Activated CD8-positive, alpha-beta memory T cell treated with anti-CD3 and anti-CD28 coated beads for 48 hours (primary cell): Measurements from ENCODE around the gene USP34.
"Not testable (repeated sequence)": the region's sequence is repeated elsewhere in the genome, so short reads cannot be mapped to it uniquely, and the experiment has no call there.

ENCODE experiments used
- DNase-seq, 3 experiments: peaks; one replicate each; pipeline ENCODE4 v3.0.0-alpha.2; 2020; ENCODE audit warnings: low read depth in 2 of 3, low spot score in 2 of 3

Gene USP34

DNA sequence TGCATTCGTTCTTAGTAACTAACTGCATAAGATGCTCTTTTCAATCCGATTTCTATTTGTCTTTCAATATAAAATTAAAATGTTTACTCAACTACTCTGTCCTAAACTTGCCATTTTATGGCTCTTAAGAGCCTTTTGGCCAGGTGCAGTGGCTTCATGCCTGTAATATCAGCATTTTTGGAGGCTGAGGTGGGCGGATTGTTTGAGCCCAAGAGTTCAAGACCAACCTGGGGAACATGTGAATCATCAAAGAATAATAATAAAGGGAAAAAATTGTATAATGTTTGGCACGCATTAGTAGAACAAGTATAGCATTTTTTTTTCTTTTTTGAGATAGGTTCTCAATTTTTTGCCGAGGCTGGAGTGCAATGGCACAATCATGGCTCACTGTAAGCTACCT lies 216.4 kb downstream of the USP34 start:
- DNase-seq = no peak

DNA sequence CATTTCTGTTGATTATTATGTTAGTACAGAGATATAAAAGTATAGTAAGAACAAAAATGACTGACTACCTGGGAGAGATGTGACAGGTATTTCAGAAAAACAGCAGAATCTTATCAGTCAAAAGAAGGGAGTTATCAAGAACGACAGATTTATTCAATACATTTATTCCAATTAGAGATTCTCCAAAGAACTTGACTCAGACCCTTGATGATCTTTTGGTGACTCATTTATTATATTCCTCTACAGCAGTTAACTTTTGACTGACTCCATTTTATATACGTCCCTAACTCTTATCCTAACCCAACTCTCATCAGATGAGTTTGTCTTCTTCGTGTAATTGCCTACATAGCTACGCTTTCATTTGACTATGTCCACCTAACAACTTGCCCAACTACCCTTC lies 217.8 kb downstream of the USP34 start:
- no peak for DNase-seq

DNA sequence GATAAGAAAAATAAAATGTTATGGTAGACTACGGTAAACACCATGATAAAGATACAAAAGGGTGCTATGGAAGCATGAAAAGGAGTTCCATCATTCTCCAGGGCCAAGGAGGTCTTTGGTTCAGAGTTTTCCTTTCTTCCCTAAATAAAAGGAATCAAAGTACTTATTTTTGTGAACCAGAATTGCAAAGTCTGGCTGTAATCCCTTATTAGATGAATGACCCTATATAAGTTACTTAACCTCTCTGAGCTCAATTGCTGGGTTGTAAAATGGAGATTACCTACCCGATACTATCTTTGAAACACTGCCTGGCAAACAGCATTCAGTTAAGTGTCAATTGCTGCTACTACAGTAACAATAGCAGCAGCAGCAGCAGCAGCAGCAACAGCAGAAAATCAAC lies 218.9 kb downstream of the USP34 start:
- no peak for DNase-seq

- no peak for DNase-seq
Measured at GRCh38 chr2:61249521-61250071, 221.3 kb downstream of the USP34 start.

DNA sequence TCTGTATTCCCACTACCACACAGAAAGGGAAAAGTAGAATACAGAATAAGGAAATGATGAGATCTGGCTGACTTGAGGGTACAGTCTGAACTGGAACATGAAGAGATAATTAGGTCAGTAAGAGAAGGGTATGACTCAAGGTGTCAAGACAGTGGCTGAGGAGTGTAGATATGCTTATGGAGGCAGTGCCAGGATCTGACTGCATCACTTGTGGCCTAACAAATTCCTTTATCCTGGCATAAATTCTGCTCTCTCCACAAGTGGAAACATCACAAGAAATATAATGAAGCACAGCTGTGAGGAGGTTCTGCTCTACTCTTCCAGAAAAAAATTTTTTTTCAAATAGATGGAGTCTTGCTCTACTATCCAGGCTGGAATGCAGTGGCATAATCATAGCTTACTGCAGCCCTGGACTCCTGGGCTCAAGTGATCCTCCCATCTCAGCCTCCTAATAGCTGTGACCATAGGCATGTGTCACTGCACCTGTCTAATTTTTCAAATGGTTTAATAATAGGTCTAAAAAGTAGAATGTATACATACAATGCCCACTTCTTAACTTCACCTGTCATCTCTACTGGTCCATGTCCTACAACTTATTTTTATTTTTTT lies 223.6 kb downstream of the USP34 start:
- DNase-seq = no peak

DNA sequence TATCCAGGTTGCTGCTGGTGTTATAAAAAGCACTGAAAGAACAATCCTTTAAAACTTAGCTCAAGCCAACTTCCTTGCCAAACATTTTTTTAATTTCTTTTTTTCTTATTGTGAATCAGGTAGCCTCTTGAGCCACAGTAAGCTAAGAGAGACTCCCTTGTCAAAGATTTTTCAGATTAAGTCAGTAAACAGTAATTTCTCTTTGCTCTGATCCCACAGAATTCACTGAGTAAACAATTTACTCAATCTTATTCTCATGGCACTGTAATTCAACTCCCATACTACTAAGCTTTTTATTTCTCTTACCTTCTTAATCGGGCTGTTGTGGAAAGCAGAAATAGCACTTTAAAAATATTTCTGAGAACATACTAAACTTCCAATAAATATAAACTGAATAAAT lies 226.2 kb downstream of the USP34 start:
- DNase-seq = no peak

- DNase-seq = no peak
Measured at GRCh38 chr2:61241266-61241665, 229.6 kb downstream of the USP34 start.

DNA sequence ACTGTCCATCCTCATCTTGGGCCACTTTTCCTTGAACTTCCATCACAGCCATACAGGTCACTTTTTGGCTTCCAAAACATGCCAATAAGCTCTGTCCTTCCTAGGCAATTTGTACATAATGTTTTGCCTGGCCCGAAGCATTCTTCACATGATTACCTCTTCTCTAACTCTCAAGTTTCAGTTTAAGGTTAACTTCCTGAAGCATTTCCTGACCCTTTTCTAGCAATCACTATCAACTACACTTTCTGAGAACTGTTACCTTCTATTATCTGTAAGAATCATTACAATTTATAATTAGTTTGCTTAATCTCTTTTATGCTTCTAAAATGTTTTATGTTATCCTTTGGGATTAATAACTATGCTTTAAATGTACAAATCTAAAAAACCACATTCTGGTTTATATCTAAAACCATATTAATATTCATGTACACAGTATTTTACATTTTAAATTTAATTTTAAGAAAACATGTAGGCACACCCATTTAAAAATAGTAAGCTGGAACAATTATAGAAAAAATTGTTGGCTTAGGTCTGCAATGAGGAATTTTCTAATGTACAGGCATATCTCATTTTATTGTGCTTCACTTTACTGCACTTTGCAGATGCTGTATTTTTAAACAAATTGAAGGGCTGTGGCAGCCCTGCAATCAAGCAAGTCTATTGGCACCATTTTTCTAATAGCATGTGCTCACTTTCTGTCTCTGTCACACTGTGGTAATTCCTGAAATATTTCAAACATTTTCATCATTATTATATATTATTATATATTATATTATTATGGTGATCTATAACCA lies 232.5 kb downstream of the USP34 start:
- DNase-seq = no peak

DNA sequence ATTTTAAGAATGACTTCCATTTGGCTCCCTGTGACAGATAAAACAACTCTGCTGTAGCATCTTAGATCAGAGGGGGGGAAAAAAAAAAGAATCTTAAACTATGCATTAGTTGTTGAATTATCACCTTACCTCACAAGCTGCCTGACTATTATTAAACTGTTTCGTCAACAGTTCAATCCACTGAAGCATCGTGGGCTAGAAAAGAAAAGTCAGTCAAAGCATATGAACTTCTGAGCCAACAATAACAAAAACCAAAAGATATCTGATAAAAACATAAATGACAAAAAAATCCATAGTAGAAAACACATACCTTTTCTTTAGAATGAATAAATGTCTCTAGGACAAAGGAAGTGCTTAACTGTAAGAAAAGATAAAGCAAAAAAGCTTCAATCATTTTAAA lies 235.2 kb downstream of the USP34 start:
- no peak for DNase-seq

- no peak for DNase-seq
Measured at GRCh38 chr2:61233581-61233980, 237.3 kb downstream of the USP34 start.

GRCh38 chr2:61229936-61230335 lies 241.0 kb downstream of the USP34 start:
- DNase-seq = no peak

DNA sequence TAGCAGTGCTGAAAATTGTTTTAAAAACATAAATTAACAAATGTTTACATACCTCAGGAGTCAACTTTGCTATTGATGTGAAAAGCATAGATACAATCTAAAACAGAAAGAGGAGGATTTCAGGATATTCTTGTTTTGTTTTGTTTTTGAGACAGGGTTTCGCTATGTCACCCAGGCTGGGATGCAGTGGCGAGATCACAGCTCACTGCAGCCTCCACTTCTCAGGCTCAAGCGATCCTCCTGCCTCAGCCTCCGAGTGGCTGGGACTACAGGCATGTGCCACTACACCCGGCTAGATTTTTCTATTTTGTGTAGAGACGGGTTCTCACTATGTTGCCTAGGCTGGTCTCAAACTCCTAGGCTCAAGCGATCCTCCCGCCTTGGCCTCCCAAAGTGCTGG lies 248.3 kb downstream of the USP34 start:
- DNase-seq = no peak

DNA sequence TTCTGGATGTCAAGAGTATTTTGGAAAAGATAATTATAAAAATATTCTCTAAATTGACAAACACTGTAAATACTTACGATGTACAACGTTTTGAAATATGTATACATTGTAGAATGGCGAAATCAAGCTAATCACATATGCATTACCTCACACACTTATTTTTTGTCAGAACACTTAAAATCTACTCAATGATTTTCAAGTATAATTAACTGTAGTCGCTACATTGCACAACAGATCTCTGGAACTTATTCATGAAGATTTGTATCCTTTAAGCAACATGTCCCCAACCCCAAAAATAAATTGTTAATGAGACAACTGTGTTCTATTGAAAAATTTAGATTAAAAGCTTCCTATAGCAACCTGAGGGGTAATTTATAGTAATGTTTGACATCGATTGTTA lies 249.1 kb downstream of the USP34 start:
- DNase-seq = no peak

GRCh38 chr2:61220768-61221167 lies 250.1 kb downstream of the USP34 start:
- DNase-seq = no peak

DNA sequence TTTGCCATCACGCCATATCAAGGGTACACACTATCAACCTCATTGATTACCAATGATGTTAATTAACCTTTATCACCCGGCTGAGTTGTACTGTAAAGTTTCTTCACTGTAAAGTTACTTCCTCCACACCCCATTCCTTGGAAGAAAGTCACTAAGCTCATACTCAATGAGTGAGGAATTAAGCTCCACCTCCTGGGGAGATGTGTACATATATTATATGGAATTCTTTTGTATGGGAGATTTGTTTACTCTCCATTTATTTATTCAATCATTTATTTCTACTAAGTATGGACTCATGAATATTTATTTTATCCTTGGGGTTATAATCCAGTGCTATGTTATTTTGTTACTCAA lies 252.1 kb downstream of the USP34 start:
- DNase-seq = no peak

- no peak for DNase-seq
Measured at GRCh38 chr2:61218076-61218816, 252.6 kb downstream of the USP34 start.

DNA sequence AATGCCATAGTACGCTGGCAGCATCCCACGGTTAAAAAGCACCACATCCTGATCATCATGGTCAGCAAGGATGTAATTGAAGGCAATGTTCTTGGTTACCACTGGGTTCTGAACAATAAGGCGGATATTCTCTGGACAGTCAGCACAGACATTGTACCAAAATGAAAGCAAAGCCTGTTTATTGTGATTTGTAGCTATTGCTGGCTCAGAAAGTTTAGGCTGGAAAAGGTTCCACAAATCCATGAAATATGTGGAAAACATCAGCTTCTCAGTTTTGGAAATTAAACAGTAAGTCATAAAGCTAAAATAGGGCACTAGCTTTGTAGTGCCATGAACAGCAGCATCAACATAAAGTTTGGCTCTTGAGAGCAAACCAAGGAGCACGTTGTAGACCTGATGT lies 256.7 kb downstream of the USP34 start:
- DNase-seq = no peak

DNA sequence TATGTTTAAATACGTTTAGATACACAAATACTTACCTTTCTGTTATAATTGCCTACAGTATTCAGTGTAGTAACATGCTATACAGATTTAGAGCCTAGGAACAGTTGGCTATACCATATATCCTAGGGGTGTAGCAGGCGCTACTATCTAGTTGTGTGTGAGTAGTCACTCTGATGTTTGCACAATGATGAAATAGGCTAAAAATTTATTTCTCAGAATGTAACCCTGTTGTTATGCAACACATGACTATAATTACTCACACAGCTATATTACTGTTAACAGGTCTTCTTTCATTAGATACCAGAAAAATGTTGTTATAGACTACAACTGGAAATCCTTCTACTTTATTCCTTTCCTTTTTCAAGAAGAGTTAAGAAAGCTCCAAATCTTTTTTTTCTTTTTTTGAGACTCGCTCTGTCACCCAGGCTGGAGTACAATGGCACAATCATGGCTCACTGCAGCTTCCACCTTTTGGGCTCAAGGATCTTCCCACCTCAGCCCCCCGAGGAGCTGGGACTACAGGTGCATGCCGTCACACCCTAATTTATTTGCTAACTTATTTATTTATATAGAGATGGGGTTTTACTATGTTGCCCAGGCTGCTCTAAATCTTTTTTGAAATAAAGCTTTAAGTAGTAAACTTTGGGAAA lies 260.4 kb downstream of the USP34 start:
- no peak for DNase-seq

- DNase-seq = no peak
Measured at GRCh38 chr2:61205132-61205531, 265.8 kb downstream of the USP34 start.

GRCh38 chr2:61196671-61197070 lies 274.2 kb downstream of the USP34 start:
- DNase-seq = no peak

GRCh38 chr2:61194646-61195045 lies 276.2 kb downstream of the USP34 start:
- not testable (repeated sequence) for DNase-seq
